Stimulated activated CD4-positive, alpha-beta T cell treated with anti-CD3 and anti-CD28 coated beads, Interleukin-1b, Interleukin-23, amount 100 ng/mL, for 48 hours (primary cell): Measurements from ENCODE around the gene UBE2U.
A peak's percentile ranks its signal among the peaks of the same experiment; 100 is the strongest.
"Not testable (repeated sequence)": the region's sequence is repeated elsewhere in the genome, so short reads cannot be mapped to it uniquely, and the experiment has no call there.

Experiments used
- DNase-seq: peaks from one replicate; pipeline ENCODE4 v3.0.0-alpha.2; 2020

UBE2U gene

DNA sequence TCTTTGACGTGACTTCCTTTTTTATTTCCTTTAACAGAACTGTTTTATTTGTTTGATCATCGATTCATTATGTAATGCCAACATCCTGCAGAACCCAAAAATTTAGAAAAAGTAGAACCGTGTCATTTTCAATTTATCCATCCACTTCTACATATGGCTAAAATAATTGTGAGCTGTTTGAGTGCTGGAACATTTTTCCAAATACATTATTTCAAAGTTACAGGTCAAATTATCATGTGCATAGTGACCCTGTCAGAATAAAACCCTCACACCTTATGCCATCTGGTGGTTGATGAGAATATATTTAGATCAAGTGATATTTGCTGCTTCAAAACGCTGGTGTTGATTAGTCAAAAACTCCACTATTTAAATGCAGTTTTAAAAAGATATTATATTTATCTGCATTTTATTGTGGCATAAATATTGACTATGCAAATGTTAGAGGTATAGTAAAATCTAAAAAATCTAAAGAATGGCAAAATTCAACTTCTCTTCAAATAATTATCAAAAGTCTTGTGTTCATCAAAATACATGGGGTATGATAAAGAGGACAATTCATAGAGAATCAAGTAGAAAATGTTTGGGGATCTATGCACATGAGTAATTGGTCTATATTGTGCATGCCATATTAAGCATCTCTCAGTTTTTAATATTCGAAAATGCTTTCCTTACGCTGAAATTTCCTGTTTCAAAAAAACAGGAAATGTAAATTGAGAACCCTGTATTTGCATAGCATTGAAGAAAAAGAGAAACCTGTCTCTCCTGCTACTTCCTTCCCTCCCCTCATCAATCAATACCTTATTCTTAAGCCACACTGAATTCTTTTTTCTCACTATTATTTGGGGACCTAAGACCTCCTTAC is 39.7 kb downstream of the UBE2U start:
- DNase-seq = no peak

DNA sequence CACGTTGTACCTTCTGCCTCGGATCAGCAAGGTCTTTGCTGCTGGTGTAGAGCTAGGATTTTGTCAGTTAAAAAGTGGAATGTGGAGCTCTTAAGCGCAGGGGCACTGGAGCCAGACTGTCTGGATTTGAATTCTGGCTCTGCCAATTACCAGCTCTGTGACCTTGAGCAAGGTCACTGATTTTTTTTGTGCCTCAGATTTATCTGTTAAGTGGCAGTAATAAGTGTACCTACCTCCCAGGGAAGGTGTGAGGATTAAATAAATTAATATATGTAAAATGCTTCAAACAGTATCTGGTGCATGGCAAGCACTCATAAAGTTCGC is 40.3 kb downstream of the UBE2U start:
- no peak for DNase-seq

DNA sequence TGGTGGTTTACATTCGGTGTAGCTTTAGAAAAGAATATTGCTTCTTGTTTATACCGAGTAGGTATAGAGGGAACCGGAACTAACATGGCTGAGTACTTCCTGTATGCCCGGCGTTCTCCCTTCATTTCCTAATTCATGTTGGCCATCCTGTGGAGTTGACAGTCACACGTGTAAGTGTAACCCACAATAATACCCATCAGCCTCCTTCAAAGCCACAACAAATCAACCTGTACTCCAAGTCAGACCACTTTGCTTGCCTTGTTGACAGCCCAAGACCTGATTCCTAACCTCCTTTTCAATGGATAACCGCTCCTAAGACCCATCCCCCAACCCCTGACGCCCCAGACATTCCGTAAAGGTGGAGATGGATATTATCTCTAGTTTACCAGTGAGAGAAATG is 42.1 kb downstream of the UBE2U start:
- DNase-seq = no peak

DNA sequence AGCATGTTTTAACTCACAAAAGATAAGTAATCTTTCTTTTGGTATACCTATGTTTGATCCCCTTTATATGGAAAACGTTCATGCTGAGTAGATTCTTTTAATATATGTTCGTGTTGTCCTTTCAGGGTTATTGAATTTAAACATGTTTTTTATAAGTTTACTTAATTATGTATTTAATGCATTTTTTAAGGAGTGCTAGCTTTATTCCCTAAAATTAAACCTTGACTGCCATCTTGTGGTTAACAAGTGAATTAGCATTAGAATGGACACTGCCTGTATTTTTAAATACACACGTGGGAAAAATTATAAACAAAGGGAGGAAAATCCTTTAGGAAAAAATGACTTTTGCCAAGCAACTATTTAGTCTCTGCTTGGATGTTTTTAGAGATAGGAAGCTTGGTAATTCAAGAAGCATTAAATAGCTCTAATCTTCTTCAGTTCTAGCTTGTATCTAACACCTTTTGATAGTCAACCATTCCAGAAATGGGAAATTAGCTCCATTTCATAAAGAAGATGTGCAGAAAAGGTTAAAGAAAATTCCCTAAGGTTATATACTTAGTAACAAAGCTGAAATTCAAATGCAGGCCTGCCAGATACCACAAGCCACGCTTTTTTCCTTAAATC is 43.0 kb downstream of the UBE2U start:
- DNase-seq = no peak

DNA sequence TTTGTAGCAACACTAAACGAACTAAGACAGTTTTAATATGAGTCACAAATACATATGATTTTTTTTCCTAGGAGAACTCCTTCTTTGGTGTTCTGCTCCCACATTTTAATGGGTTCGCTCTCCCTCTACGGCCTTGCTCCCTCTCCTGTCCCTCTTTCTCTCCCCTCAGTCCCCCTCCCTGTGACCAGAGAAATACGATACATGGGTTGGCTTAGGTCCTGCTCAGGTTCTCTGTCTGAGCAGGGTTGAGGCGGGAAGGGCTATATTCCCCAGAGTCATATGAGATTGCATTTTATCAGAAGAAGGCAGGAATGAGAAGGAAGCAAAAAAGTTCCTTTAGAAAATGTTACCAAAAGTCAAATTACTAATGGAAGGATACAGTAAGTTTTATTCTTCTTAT is 44.6 kb downstream of the UBE2U start:
- DNase-seq = no peak

DNA sequence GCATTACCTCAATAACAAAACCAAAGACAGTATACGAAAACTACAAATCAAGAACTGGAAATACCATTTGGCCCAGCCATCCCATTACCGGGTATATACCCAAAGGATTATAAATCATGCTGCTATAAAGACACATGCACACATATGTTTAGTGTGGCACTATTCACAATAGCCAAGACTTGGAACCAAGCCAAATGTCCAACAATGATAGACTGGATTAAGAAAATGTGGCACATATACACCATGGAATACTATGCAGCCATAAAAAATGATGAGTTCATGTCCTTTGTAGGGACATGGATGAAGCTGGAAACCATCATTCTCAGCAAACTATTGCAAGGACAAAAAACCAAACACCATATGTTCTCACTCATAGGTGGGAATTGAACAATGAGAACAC is 47.0 kb downstream of the UBE2U start:
- DNase-seq = not testable (repeated sequence)

DNA sequence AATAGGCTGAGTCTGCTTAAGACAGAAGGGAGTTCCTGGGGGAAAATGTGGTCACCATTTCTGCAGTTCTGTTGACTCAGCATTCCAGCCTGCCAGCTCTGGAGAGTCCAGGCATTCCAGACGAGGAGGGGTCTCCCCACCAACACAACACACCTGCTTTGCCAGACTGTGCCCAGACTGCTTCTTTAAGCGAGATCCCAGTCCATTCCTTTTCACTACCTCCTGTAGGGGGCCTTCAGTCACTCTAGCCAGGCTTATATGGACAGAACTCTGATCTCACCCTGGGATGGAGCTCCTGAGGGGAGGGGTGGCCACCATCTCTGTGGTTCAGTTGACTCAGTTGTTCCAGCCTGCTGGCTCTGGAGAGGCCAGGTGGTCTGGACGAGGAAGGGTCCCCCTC is 48.5 kb downstream of the UBE2U start:
- no peak for DNase-seq

DNA sequence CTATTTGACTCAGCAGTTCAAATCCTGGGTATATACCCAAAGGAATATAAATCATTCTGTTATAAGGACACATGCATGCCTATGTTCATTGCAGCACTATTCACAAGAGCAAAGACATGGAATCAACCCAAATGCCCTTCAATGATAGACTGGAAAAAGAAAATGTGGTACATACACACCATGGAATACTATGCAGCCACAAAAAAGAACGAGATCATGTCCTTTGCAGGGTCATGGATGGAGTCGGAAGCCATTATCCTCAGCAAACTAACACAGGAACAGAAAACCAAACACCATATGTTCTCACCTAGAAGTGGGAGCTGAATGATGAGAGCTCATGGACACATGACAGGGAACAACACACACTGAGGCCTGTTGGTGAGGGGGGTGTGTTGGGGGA is 53.8 kb downstream of the UBE2U start:
- DNase-seq = not testable (repeated sequence)

DNA sequence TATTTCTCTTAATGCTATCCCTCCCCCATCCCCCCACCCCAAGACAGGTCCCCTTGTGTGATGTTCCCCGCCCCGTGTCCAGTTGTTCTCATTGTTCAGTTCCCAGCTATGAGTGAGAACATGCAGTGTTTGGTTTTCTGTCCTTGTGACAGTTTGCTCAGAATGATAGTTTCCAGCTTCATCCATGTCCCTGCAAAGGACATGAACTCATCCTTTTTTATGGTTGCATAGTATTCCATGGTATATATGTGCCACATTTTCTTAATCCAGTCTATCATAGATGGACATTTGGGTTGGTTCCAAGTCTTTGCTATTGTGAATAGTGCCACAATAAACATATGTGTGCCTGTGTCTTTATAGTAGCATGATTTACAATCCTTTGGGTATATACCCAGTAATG is 55.0 kb downstream of the UBE2U start:
- not testable (repeated sequence) for DNase-seq

DNA sequence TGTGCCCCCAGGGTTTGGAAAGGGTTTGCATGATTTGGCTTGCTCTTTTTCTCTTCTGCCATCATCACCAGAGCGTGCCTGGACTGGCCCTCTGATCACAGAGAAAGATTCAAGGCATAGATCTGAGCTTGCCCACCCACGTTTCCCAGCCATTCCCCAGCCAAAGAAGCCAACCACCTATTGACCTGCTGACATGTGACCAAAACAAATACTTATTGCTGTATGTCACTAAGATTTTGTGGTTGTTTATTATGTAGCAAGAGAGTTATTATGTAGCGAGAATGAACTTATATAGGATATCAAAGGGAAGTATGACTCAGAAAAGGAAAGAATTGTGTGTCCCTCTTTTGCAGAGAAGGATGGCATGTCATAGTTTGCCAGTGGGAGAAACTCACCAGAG is 59.9 kb downstream of the UBE2U start:
- DNase-seq = no peak

DNA sequence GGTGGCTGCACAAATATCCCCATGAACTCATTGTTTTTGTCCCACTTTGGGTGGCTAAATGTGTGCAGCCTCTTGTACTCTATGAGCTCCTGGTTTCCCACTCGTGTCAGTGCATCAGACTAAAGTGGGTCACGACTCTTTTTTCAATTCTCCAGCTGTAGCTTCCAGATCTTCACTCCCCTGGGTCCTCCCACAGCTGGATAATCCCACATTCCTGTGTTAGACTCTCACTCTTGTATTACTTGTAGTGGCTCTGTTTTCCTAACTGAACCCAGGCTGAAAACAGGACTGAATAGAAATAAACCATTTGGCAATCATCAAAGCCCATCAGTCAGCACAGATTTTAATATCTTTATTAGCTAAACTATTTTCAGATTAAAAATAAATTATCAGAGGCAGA is 60.4 kb downstream of the UBE2U start:
- no peak for DNase-seq

DNA sequence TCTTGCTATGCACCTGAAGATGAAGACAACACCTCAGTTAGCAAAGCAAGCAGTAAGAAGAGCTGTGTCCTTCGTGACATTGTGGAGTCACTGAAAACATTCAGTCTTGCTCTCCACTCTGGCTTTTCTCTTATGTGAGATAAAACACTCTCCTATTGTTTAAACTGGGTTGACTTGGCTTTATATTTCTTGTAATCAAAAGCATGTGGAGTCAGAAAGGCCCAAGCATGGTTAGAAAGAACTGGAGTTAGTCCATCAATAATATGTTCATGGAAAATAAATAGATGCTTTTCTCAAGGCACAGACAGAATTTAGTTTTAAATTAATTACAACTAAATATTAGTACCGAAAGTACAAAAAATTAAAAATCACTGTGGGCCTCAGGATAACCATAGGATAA is 61.7 kb downstream of the UBE2U start:
- DNase-seq = no peak

DNA sequence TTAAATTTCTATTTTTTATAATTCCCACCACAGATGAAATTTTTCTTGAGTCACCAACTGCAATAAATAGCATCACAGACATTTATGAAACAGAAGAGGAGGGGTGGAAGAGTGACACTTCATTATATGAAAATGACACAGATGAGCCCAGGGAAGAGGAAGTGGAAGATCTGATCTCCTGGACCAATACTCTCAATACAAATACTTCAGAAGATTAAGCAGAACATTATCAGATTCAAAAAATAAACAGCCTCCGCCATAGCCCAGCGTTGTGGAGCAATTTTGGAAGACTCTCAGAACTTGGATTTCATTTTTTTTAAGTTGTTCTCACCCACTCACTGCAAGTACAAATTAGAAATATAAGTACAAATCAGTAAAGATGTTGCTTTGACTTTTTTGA is 63.6 kb downstream of the UBE2U start:
- no peak for DNase-seq

DNA sequence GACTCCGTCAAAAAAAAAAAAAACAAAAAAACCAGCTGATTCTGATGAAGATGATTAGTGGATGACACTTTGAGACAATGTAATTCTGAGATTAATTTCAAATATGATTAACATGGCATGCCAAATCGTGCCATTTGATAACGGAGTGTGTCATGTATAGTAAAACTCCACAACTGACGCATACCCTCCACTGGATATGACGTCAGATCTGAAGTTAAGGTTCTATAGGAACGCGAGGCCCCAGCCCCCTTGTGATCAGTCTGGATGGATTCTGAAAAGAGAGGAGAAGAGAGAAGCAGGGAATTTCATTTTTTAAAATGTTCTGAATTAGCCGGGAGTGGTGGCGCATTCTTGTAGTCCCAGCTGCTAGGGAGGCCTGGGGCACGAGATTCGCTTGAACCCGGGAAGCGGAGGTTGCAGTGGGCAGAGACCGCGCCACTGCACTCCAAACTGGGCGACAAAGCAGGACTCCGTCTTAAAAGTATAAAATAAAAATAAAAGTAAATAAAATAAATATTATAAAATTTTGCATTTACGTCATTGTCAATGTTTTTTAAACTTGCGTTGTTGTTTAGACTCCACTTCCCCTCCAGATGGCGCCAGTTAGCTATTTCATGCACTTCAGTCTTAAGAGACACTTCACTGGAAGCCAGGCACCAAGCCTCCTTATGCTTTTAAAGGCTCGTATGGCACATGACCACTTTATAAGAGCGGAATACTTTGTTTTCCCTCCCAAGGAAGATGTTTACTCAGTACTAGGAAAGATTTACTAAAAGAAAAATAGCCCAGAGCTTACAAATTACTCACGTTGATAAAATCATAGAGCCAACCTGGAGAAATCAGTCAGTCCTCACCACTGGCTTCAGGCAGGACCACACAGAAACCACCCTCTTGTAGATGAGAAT is 65.5 kb downstream of the UBE2U start:
- peak; percentile 55 for DNase-seq

DNA sequence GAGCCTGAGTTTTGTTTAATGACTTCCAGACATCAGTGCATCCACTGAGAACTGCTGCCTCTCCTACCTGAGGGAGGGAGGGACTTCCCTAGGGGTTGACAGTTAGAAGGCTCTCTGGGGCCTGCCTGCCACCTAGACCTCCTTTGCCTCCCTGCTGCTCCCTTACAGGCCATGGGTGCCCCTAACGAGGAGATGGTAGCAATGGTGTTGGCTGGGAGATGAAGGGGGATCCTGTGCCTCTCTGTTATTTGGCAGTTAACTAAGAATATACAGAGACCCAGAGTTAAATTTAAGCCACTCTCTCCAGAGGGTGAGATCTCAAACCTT is 66.1 kb downstream of the UBE2U start:
- DNase-seq = no peak

DNA sequence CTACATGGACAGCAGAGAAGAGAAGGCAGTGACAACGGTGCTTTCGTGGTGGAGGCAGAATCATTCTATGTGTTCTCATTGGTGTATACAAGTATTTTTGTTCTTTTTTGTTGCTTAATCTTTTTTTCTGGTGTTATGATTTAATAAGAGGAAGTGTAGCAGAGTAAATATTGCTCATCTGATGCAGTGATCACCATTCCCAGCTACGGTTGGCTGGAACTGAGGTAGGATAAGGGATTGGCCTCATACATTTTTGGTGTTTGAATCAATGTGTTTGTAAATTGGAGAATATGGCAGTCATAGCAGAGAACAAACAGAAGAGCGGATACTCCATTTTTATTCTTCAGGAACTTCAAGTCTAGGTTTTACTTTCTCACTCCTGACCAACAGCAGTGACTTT is 76.6 kb downstream of the UBE2U start:
- DNase-seq = no peak

DNA sequence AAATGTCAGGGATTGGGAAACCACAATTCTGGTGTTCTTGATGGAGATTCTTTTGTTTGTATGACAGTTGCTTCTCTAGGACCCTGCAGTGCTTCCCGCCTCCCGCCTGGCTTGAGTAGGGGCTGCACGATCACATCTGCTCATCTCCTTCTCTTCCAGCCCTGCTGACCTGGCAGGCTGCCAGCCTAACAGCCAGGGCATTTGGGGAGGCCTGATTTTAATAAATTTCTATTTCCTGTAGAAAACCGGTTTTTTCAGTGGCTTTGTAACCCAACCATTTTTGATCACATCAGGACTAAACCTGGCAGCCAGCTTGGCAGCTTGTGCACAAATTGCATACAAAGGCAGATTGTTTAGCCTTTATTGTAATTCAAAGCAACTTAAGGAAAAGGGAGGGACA is 78.9 kb downstream of the UBE2U start:
- no peak for DNase-seq

DNA sequence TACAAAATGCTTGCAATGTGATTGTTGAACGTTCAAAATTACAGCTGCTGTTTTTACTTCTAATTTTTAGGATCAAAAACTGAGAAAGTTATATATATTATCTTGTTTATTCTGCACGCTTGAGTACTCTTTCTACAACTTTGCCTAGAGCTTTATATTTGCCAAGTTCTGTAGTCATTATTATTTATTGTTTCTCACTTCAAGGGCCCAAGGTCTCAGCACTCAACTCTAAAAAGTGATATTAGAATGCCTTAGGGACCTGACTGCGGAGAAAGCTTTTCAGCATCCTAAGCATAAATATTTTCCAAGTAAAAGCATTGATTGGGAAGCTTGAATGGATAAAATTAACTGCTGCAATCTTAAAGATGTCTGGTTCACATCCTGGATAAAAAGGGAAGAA is 83.6 kb downstream of the UBE2U start:
- no peak for DNase-seq

DNA sequence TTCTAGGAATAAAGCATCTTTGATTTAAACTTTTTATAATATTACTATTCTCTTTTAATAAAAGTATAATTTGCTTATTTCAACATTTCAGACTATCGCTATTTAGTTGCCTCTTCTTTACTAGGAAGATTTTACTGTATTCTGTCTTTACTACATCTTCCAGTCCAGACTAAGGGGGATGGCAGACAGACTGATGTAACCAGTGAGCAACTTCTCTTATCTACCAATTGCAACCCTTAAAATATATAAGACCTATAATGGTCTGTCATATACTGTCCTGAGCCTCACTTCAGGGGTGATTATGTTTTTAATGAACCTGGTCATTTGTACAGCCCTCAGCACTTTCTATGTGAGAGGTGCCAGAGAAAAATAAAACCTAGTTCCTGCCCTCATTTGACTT is 87.0 kb downstream of the UBE2U start:
- no peak for DNase-seq

DNA sequence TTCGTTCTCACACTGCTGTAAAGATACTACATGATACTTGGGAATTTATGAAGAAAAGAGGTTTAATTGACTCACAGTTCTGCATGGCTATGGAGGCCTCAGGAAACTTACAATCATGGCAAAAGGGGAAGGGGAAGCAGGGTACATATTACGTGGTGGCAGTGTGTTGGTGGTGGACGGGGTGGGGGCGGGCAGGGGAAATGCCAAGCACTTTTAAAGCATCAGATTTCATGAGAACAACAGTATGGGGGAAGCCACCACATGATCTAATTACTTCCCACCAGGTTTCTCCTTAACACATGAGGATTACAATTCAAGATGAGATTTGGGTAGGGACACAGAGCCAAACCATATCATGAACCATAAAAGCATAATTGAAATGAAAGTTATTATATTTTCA is 88.5 kb downstream of the UBE2U start:
- DNase-seq = no peak

DNA sequence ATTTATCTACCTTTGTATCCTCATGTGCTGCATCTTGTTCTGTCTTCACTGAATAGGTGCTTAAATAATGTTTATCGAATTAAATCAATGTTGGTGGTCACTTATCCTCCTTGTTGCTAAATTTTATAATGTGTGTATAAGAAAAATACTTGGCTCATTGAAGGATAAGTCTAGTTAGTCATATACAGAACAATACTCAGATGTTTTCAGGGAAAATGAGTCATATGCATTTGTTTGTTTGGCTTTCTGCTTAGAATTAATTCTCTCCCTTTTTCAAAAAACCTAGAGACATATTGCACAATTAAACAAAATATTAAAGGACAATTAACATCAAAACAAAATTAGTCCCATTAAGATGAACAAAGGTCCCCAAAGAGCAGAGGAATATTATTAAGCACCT is 89.0 kb downstream of the UBE2U start:
- no peak for DNase-seq

DNA sequence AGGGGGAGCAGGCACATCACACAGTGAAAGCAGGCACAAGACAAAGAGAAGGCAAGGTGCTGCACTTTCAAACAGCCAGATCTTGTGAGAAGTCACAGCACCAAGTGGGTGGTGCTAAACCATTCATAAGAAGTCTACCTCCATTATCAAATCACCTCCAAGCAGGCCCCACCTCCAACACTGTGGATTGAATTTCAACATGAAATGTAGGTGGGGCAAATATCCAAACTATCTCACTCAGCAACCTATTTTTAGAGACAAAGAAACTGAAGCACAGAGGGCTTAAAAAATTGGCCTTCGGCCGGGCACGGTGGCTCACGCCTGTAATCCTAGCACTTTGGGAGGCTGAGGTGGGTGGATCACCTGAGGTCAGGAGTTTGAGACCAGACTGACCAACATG is 90.4 kb downstream of the UBE2U start:
- no peak for DNase-seq

DNA sequence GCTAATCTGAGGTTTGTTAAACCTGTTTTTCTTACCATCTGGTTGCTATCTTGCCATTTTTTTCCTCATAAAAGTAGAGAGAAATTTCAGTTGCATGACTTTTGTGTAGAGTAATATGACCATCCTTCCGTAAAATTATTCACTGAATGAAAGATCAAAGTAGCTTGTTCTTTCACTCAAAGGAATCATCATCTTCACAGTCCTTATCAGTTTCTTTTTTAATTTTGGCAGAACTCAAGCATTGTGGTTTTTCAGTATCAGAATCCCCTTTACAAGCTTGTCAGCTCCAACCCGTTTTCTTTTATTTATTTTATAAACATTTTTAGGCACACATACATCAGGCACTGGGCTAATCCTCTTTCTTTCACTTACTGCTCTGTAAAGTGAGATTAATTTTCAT is 91.7 kb downstream of the UBE2U start:
- no peak for DNase-seq

DNA sequence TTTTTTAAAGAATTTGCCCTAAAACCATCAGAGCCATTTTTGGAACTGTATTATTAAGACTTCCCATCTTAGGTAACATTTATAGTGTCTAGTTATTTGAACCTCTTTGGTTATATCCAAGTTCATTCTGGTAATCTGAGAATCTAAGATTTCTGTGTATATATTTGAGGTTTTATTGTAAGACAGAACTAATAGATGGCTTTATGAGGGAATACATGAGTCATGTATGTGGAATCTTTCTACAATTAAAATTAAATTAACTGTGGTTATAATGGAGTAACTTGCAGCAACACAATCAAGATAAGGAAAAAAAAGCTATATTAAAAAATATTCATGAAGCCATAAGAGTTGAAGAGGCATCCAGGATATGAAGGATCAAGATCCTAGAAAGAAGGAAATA is 92.1 kb downstream of the UBE2U start:
- no peak for DNase-seq
